Measurements from ENCODE around the gene TSC22D4.

The TSC22D4 gene

DNA sequence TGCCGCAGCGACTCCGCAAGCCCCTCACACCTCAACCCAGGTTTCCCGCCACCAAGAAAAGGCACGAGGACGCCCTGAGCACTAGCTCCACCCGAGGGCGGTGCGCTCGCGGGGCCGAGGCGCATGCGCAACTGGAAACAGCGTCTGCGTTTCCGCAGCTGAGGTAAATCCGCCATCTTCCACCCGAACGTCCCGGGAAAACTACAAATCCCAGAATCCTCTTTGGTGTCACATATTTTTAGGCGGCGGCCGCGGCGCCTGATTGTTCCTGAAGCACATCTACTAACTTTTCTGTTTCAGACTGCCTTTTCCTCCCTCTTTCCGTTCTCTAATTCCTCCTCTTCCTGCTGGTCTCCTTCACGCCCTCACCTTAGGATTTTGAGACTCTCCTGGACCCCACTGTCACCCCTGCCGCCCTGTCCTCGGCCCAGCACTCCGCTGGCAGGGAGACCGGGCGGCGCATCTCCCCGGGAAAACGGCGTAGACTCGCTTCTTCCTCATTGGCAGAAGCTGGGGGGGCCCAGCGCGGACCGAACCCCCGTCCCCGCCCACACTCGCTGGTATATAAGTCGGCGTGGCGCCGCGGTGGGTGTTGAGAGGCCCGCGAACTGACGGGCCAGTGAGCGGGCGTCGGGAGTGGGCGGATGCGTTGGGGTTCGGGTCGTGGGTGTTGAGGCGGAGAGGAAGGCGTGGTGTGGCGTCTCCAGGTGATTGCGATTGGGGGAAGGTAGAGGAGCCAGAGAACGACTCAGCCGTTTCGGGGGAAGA, 50.6 kb downstream of the TSC22D4 start, which contains the start of gene ZCWPW1 (continued):
- TF ChIP-seq, protein P1, sequence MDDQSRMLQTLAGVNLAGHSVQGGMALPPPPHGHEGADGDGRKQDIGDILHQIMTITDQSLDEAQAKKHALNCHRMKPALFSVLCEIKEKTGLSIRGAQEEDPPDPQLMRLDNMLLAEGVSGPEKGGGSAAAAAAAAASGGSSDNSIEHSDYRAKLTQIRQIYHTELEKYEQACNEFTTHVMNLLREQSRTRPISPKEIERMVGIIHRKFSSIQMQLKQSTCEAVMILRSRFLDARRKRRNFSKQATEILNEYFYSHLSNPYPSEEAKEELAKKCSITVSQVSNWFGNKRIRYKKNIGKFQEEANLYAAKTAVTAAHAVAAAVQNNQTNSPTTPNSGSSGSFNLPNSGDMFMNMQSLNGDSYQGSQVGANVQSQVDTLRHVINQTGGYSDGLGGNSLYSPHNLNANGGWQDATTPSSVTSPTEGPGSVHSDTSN (CRISPR knock-in tag; IDR thresholded peaks at IDR 0.05): peak; percentile 61; the same call in 1 of the 2 replicates
- TF ChIP-seq ZNF202 (tag by site-specific recombination; IDR thresholded peaks at IDR 0.05; ENCODE audit: borderline replicate concordance) (no peak), ZNF366 (tag by site-specific recombination; conservative IDR thresholded peaks at IDR 0.05) (peak; percentile 88), KLF1 (tag by site-specific recombination; IDR thresholded peaks at IDR 0.05) (peak; percentile 79), ZNF571 (tag by site-specific recombination; IDR thresholded peaks at IDR 0.05) (no peak), ZFP41 (tag by site-specific recombination; IDR thresholded peaks at IDR 0.05; ENCODE audit: borderline replicate concordance) (peak; percentile 81; the same call in 1 of the 2 replicates), TRIM28 (IDR thresholded peaks at IDR 0.05; ENCODE audit: borderline replicate concordance, low read length) (no peak), ZNF155 (tag by site-specific recombination; IDR thresholded peaks at IDR 0.05) (no peak), ZNF610 (tag by site-specific recombination; IDR thresholded peaks at IDR 0.05; ENCODE audit: borderline replicate concordance) (peak; percentile 74; the same call in 1 of the 2 replicates), ZFP3 (tag by site-specific recombination; IDR thresholded peaks at IDR 0.05; ENCODE audit: low read depth) (no peak), MEIS1 (CRISPR knock-in tag; IDR thresholded peaks at IDR 0.05; ENCODE audit: borderline replicate concordance) (no peak), ZNF549 (tag by site-specific recombination; IDR thresholded peaks at IDR 0.05) (no peak), MYNN (tag by site-specific recombination; IDR thresholded peaks at IDR 0.05; ENCODE audit: borderline replicate concordance) (no peak), ZNF239 (tag by site-specific recombination; IDR thresholded peaks at IDR 0.05) (peak; percentile 81; the same call in 1 of the 2 replicates), SETDB1 (IDR thresholded peaks at IDR 0.05; ENCODE audit: insufficient read length, low read length) (peak; percentile 8), ZNF214 (tag by site-specific recombination; IDR thresholded peaks at IDR 0.05; ENCODE audit: borderline replicate concordance) (no peak), ZBTB20 (tag by site-specific recombination; IDR thresholded peaks at IDR 0.05) (peak; percentile 97), ZNF112 (tag by site-specific recombination; IDR thresholded peaks at IDR 0.05) (no peak), ZNF175 (tag by site-specific recombination; IDR thresholded peaks at IDR 0.05) (no peak), ZBTB1 (tag by site-specific recombination; IDR thresholded peaks at IDR 0.05) (0 out of 2 replicates have a peak, but pooled peaks have one; percentile 47), ZNF140 (tag by site-specific recombination; IDR thresholded peaks at IDR 0.05) (no peak)
- TF ChIP-seq, protein P2, sequence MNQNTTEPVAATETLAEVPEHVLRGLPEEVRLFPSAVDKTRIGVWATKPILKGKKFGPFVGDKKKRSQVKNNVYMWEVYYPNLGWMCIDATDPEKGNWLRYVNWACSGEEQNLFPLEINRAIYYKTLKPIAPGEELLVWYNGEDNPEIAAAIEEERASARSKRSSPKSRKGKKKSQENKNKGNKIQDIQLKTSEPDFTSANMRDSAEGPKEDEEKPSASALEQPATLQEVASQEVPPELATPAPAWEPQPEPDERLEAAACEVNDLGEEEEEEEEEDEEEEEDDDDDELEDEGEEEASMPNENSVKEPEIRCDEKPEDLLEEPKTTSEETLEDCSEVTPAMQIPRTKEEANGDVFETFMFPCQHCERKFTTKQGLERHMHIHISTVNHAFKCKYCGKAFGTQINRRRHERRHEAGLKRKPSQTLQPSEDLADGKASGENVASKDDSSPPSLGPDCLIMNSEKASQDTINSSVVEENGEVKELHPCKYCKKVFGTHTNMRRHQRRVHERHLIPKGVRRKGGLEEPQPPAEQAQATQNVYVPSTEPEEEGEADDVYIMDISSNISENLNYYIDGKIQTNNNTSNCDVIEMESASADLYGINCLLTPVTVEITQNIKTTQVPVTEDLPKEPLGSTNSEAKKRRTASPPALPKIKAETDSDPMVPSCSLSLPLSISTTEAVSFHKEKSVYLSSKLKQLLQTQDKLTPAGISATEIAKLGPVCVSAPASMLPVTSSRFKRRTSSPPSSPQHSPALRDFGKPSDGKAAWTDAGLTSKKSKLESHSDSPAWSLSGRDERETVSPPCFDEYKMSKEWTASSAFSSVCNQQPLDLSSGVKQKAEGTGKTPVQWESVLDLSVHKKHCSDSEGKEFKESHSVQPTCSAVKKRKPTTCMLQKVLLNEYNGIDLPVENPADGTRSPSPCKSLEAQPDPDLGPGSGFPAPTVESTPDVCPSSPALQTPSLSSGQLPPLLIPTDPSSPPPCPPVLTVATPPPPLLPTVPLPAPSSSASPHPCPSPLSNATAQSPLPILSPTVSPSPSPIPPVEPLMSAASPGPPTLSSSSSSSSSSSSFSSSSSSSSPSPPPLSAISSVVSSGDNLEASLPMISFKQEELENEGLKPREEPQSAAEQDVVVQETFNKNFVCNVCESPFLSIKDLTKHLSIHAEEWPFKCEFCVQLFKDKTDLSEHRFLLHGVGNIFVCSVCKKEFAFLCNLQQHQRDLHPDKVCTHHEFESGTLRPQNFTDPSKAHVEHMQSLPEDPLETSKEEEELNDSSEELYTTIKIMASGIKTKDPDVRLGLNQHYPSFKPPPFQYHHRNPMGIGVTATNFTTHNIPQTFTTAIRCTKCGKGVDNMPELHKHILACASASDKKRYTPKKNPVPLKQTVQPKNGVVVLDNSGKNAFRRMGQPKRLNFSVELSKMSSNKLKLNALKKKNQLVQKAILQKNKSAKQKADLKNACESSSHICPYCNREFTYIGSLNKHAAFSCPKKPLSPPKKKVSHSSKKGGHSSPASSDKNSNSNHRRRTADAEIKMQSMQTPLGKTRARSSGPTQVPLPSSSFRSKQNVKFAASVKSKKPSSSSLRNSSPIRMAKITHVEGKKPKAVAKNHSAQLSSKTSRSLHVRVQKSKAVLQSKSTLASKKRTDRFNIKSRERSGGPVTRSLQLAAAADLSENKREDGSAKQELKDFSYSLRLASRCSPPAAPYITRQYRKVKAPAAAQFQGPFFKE (tag by site-specific recombination; IDR thresholded peaks at IDR 0.05; ENCODE audit: borderline replicate concordance): no peak
- TF ChIP-seq, protein P3, sequence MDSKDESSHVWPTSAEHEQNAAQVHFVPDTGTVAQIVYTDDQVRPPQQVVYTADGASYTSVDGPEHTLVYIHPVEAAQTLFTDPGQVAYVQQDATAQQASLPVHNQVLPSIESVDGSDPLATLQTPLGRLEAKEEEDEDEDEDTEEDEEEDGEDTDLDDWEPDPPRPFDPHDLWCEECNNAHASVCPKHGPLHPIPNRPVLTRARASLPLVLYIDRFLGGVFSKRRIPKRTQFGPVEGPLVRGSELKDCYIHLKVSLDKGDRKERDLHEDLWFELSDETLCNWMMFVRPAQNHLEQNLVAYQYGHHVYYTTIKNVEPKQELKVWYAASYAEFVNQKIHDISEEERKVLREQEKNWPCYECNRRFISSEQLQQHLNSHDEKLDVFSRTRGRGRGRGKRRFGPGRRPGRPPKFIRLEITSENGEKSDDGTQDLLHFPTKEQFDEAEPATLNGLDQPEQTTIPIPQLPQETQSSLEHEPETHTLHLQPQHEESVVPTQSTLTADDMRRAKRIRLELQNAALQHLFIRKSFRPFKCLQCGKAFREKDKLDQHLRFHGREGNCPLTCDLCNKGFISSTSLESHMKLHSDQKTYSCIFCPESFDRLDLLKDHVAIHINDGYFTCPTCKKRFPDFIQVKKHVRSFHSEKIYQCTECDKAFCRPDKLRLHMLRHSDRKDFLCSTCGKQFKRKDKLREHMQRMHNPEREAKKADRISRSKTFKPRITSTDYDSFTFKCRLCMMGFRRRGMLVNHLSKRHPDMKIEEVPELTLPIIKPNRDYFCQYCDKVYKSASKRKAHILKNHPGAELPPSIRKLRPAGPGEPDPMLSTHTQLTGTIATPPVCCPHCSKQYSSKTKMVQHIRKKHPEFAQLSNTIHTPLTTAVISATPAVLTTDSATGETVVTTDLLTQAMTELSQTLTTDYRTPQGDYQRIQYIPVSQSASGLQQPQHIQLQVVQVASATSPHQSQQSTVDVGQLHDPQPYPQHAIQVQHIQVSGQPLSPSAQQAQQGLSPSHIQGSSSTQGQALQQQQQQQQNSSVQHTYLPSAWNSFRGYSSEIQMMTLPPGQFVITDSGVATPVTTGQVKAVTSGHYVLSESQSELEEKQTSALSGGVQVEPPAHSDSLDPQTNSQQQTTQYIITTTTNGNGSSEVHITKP (tag by site-specific recombination; IDR thresholded peaks at IDR 0.05): peak; percentile 93
- TF ChIP-seq, protein P4, sequence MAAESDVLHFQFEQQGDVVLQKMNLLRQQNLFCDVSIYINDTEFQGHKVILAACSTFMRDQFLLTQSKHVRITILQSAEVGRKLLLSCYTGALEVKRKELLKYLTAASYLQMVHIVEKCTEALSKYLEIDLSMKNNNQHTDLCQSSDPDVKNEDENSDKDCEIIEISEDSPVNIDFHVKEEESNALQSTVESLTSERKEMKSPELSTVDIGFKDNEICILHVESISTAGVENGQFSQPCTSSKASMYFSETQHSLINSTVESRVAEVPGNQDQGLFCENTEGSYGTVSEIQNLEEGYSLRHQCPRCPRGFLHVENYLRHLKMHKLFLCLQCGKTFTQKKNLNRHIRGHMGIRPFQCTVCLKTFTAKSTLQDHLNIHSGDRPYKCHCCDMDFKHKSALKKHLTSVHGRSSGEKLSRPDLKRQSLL (tag by site-specific recombination; IDR thresholded peaks at IDR 0.05): no peak; the same call in 1 of the 2 replicates
- TF ChIP-seq, protein P5, sequence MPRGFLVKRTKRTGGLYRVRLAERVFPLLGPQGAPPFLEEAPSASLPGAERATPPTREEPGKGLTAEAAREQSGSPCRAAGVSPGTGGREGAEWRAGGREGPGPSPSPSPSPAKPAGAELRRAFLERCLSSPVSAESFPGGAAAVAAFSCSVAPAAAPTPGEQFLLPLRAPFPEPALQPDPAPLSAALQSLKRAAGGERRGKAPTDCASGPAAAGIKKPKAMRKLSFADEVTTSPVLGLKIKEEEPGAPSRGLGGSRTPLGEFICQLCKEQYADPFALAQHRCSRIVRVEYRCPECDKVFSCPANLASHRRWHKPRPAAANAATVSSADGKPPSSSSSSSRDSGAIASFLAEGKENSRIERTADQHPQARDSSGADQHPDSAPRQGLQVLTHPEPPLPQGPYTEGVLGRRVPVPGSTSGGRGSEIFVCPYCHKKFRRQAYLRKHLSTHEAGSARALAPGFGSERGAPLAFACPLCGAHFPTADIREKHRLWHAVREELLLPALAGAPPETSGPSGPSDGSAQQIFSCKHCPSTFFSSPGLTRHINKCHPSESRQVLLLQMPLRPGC (tag by site-specific recombination; IDR thresholded peaks at IDR 0.05): peak; percentile 69
